Femur (tissue), 1 donor: ENCODE data around the gene LRRC4C.

Experiments used
- DNase-seq: peaks from one replicate; pipeline ENCODE4 v3.0.0-alpha.2; 2017

LRRC4C gene

DNA sequence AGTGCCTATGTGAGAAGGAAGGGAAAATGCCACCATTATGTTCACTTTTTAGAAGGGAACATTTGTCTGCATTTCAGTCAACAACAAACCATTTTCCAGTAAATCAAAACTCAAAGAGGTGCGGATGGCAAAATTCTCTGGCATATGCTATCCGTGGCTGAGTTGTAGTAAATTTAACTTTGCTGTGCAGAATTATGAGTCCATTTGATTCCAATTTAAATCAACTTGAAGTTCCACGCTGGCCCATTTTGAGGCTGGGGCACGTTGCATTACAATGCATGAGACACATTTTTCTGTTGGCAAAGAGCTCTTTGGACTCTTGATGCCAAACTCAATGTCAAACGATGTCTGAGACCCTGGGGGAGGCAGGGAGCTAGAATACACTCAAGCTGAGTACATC is 211.8 kb downstream of the LRRC4C start:
- DNase-seq, result no peak

DNA sequence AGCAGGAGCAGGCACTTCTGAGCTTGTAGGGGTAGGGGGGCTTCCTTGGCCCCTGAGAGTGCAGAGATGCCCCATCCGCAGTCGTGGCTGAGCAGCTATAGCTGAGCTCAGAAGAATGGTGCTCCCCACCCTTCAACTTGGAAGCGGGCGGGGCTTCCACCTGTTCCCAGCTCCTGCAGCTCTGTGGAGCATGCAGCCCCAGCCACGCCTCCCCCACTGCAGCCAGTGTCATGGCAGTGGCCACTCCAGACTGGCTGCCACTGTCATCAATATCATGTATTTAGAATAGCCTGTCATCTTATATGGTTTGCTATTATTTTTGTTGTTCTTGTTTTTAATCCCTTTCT is 213.1 kb downstream of the LRRC4C start:
- no peak for DNase-seq

DNA sequence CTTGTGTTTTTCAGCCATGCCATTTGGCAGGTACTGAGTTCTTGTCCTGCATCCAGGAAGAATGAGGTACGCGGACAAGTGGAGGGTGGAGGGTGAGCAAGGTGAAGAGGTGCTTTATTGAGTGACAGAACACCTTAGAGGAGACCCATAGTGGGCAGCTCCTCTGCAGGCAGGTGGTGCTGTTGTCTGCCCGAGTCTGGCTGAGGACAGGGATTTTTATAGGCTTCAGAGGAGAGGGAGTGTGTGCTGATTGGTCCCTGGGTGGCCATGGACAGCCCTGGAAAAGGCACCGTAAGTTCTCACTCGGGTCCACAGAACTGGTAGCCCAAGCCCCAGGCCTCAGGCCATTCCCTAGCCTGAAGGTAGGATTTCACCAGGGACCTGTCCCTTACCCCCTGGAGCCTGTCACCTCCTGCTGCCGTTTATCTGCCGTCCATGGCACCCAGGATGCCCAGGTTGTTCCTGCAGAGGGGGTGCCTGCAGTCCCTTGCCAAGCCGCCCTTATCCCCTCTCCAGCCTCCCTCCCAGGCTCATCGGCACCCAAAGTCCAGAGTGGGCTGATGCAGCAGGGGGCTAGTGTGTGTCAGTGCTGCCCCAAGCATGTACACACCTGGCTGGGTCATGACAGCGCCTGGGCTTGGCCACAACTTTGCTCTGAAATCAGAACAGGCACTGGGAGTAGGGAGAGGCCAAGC is 213.6 kb downstream of the LRRC4C start:
- peak; percentile 8 for DNase-seq

DNA sequence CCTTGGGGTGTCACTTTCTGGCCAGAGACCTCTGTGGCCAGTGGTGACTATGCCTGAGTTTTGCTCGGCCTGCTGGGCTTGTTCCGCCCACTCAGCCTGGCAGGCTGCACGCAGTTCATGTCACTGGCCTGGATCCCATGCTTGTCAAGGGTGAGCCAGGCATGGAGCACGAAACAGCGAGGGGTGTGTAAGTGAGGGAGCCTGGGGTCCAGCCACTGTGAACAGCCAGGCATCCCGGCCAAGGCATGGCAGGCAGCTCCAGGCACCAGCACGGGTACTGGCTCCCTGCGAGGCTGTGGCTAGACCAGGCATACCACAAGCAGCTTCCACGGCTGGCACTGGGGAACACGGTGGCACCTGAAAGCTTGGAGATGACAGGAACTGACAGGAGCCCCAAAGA is 214.3 kb downstream of the LRRC4C start:
- DNase-seq, result peak; percentile 11

DNA sequence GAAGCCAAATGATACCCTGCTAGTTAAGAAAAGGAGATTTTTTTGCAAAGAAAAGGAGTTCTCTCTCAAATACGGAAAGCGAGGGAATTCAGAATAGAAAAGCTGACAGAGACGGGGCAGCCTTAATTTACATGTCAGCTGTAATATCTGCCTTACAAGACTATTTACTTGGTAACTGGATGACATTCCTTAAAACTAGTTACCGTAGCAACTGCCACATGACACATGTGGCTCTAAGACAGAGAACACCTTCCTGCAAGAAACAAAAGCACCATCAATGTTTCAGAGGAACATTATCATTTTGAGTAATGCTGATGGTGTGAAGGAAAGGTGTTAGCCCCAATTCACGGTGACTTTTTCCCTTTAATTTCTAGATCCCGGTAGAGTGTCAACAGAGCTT is 222.1 kb downstream of the LRRC4C start:
- no peak for DNase-seq

DNA sequence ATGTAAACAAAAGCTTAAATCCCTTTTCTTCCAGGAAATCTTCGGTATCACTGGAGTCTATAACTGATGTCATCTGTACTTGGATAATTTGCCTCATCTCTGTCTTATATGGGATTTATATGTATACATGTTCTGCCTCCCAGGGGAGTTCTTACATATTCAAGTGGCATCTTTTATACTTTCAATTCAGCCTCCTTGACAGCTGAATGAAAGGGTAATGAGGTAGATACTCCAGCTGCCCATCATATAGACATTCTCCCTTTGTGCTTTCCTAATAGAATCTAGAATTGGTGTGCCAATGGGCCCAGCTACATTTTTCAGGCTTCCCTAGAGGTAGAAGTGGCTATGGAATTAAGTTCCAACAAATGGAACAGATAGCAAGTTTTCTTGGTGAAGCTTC is 223.8 kb downstream of the LRRC4C start:
- no peak for DNase-seq

DNA sequence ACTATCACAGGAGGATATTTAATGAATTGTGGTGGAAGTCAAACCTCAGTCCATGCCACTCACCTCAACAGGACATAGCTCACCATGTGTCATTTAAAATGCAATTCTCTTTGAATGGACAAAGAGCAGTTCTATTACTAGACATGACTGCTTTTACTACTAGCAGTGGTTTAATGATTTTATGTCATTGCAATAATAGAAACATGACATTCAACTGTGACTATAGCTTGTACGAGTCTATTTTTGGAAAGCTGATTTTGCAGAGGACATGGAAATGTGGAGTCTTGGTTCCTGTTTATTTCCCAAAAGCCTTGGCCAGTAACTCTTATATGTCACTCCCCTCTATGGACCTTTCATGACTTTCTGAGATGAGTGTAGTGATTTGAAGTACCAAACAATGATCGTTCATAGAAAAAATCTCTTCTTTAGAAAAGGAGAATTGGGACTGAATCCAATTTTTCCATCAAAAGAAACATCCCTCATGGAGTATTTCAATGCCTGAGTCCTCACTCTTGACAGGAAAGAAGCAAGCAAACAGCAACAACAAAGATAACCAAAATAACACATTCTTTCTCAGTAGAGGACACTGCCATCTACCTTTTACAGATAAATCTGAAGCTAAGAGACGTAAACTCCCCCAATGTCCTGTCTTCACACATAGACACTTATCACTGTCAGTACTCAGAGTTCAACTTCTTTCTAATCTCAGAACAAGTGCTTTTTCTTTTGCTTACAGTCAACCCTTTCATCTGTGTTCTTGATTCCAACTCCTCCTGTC is 233.4 kb downstream of the LRRC4C start:
- no peak for DNase-seq

DNA sequence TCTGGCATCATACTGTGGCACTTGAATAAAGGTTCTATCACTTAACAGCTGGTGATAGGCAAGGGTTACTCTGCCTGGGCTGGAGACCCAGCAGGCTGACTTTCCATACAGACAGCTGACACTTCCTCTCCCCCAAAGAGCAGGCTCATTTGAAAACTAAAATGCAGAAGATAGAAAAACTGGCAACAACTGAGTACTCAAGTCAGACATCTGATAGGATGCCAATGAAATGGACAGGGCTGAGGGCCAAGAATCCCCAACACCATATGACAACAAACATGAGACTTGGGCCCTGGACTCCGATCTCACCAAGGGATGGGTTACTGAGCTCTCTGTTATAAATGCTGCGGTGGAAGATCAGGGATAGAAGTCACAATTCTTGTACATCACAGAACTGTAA is 237.2 kb downstream of the LRRC4C start:
- DNase-seq, result no peak

DNA sequence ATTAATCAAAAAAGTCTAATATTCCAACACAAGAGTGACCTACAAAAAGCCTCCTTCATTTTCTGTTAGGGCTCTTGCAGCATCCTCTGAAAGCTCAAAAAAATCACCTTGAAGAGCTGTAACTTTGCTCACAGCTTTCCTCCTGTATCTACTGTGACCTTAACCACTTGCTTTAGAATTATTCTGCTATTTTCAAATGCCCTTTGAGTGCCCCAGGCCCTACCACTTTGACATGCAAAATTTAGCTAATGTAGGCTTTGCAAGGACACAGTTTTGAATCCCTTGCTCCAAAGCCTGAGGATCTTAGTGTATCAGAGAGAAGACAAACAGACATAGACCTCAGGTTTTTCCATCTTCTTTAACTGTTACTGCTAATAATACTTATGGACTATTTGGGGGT is 253.1 kb downstream of the LRRC4C start:
- no peak for DNase-seq

DNA sequence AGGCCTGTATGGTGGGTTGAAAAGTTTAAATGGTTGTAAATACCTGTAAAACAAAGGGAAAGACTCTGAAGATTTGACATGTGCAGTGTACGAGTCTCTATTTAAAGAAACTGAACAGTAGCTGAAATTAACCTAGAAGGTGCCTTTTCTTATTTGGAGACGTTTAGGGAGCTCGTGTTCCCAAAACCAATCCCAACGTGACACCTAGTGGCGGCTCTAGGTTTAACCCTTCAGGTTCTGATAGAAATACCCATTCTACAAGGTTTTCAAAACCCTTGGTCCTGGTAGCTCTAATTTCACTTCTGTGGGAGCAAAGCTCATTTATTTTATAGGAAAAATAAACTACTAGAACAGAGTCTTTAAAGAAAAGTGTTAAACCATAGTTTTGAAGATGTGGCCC is 258.3 kb downstream of the LRRC4C start:
- DNase-seq, result peak; percentile 27

DNA sequence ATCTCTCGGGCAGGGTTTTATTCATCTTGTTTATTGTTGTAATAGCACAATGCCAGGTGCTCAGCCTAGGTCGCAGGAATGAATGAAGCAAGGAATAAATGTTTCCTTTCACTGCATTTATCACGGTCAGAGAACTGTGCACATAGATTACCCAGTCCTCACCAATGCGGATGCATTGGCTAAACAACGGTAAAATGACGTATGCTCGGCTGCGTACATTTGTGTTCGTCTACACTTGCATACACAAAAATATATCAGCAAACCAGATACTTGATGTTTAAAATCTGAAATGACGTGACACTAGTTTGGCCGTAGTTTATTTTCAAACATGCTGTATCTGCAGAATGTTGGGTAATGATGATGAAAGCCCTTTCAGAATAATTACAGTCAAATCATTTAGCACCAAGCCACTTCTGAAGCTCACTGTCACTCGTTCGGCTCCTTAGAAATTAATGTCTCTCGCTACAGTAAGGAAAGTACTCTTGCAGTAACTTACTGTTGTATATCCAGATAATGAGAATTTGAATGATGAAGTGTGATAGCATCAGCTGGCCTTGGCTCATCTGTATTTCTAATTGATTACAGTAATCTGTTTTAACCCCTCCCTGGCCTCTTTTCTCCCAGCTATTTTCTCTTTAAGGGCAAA is 268.9 kb downstream of the LRRC4C start:
- DNase-seq, result no peak

DNA sequence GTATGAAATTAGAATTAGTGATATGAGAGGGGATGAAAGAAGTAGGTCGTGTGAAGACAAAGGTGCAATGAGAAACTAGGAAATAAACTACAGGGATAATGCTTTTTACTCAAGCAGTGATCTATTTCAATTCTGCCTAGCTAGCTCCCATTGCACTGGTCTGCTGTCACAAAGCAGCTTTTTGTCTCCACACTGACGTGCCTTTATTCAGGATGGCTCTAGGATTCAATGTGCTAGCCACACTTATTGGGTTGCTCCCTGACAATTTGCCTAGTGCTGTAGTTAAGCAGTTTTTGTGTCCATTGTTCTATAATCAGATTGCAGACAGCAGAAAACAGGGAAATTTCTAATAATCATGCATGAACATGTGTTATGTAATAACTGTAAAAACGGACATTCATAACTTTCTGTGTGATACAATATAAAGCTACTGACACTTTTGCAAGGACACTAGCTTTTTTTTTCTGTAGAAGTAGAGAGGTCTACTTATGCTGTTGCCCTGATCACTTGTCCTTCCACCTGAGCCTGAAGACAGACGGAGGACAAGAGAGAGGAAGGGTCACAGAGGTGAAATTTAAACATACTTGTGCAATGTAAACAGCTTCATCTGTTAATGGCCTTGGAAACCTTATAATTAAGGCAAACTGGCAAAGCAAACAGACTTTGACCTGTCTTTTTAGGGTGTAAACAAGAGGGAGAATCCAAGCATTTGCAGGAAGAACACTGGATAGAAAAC is 269.6 kb downstream of the LRRC4C start:
- DNase-seq, result no peak

DNA sequence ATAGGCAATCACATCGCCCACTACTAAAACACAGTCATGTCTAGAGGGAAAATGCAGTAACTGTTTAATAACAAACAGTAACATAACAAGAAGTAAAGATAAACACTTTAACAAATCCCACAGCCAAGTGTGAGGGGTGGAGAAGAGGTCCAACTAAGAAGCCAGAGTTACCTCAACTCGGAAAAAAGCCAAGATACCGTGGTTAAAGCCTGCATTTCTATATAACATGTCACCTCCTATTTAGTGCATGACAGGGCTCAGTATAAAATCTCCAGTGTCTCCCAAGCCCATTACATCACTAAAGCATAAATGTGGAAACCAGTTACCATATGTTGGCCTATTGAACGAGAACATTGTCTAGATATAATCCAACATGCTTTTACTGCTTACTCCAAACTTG is 281.7 kb downstream of the LRRC4C start:
- no peak for DNase-seq

DNA sequence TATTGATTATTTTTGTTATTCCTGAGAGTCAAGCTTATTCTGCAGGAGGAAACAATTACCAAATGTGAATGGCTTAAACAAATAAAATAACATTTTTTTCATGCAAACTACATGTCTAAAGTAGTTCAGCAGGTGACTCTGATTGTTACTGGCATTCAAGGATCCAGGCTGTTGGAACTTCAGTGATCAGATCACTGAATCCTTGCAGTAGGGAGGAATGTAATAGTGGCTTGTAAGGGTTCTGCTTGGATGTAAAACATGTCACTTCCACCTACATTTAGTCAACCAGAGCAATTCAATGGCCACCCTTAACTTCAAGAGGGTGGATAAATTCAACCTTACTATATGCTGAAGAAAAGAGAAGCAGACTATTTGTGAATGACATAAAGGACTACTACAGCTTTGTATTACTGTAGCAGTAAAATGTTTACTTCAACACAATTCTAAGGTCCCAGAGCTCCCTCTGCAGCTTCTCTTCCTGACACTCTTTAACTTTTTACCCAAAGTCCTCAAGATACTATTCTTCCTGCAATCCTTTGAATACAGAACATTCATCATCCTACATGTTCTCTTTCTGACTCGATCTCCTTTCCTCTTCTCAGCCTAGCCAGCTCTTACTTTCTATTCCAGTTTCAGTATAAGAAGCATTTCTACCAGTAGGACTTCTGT is 284.0 kb downstream of the LRRC4C start:
- no peak for DNase-seq

DNA sequence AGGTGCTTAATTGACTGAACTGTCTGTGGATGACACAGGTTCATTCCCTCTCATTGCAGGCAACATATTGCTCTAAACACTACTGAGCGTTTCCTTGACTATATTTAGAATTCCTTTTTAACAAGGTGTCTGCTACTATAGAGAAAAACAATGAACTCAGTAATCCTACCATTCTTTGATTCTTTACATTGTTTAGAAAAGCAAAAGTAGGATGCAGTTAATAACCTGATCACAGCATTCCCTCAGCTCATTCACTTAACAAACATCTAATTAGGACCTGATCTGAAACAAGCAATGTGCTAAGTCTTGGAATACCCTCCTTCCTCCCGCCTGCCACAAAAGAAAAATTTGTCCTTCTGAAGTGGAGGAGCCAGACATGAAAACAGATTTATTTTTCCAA is 313.1 kb downstream of the LRRC4C start:
- no peak for DNase-seq

DNA sequence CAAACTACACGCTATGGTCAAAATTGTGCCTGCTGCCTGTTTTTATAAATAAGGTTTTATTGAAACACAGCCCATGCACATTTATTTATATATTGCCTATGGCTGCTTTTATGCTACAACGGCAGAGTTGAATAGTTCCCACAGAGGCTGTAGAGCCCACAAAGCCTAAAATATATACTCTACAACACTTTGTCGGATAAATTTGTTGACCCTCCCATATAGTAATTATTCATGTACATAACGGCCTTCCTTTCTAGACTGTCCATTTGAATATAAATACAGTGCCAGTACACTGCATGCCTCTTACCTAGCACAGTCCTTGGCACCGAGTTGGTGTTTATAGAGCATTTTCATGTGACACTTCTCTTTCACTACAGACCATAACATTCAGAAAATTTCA is 314.0 kb downstream of the LRRC4C start:
- DNase-seq, result no peak

DNA sequence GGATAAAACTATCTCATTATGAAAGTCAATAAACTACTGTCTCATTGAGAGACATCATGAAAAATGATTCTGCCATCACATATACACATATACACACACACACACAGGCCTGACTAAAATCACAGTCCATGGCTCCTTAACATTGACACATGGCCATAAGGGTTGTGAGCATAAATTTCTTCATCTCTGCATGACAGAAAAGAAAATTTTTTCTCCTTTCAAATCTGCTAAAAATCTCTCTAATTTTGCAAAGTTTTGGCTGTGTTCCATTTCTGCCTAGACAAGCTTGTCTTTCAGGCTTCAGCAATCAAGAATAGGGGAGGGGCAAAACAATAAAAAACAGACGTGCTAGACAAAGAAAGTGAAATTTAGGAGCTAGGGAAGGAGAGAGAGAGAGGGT is 324.5 kb downstream of the LRRC4C start:
- DNase-seq, result no peak

DNA sequence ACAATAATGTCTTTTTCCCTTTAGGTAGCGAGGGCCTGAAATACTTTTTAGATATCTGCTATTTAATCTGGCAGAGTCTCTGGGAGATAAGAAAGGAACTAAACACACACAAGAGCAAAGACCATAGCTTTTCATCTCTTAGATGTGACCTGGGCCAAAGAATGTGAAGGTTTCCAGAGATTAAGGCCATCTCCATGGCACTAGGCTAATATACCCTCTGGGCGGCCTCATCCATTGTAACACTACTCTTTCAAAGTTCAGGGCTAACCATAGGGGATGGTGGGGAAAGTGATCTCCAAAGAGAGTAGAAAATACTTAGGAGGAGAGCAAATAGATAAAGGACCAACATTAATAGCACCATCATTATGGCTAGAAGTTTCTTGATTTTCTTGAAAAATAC is 326.4 kb downstream of the LRRC4C start:
- no peak for DNase-seq

DNA sequence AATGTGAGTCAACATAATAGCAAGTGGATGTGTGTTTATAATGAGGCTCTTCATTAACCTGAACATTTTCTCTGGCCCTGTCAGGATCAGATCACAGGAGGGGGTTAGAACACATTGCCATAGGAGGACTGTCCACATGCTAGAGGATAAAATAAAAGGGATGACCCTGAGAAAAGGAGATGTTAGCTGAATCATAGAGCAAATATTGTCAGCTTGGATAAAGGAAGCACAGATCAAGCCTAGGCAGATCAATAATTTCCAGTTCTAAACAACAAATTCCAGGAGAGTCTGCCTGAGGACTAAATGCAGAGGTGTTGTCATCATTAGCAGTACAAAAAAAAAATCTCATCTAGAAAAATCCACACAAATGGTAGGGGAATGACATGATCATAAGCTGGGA is 337.9 kb downstream of the LRRC4C start:
- no peak for DNase-seq

DNA sequence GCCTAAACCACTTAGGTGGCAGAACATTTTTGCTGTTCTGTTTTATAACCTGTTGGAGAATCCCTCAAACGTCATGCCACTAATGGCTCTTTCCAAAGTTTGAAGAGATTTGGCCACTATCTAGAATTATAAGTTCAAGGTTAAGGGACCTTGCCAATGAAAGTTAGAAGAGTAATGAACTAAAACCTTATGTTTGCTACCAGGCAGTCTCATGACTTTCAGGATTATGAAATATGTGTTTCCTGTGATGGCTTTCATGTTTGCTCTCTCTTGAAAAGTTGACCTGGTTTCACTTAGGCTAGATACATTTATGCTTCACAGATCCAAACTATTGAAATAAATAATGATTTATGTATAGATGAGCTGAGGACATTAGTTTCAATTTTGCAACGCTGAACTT is 340.0 kb downstream of the LRRC4C start:
- DNase-seq, result no peak

DNA sequence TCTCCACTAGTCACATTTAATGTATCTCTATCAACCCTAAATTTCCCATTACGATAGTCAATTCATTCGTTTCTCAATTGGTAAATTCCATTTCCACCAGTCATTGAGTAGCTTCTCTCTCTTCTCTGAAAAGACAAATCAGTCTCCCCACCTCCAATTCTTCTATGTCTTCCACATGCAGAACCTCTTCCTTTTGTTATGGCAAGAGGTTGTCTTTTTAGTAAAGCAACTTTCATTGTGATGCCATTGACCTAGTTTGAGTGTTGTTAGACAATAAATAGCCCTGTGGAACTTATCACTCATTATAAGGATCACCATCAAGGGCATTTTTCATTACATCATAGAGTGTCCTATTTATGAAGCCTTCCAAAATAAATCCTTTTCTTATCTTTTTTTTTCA is 340.9 kb downstream of the LRRC4C start:
- no peak for DNase-seq

DNA sequence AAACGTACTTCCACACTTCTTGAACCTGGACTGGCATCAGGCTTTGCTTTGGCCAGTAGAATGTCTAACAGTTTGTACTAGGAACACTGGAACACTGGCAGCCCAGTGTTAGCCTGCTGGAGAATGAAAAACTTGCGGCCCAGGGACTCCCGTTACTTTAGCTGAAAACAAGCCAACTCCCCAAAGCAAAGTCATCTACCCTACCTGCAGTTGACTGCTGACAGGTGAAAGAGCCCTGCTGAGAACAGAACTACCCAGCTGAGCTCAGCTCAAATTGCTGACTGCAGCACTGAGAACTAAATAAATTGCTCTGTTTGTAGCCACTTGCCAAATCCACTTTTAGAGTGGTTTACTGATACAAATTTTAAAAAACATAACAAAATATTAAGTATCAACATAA is 342.5 kb downstream of the LRRC4C start:
- no peak for DNase-seq

DNA sequence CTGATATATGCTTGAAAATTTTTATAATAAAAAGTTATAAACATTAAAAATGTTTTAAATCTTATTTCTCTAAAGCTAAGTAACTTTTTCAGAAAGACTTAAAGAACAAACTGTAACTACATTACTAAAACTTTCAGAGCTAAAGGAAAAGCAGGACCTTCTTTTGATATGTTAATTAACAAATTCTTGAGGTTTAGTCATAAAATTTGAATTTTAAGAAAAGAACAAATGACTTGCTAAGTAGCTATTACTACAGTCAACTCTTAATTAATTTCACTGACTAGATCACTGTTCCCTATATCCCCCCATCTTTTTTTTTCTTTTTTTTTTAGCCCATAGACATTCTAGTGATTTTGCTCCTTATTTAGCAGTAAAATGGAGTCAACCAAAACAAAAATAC is 344.4 kb downstream of the LRRC4C start:
- DNase-seq, result no peak
